Nephron progenitor cell (in vitro differentiated cells): ENCODE results near the gene IL1RAPL2.

Source experiments
- DNase-seq: peaks from one replicate; pipeline ENCODE4 v3.0.0; 2021
- H3K27ac Mint-ChIP-seq: 2 replicates; pipeline ENCODE4 v1.8.0; 2021; ENCODE audit warnings: mild to moderate bottlenecking, moderate library complexity, mixed read lengths
- H3K27me3 Mint-ChIP-seq: 2 replicates; pipeline ENCODE4 v1.8.0; 2021; ENCODE audit warnings: mild to moderate bottlenecking, low read depth, mixed read lengths; ENCODE audit not compliant: poor library complexity
- H3K36me3 Mint-ChIP-seq: 2 replicates; pipeline ENCODE4 v1.8.0; 2021; ENCODE audit warnings: low read depth, mixed read lengths
- H3K4me1 Mint-ChIP-seq: 2 replicates; pipeline ENCODE4 v1.8.0; 2021; ENCODE audit warnings: mixed read lengths
- H3K4me3 Mint-ChIP-seq: 2 replicates; pipeline ENCODE4 v1.8.0; 2021; ENCODE audit warnings: mild to moderate bottlenecking, moderate library complexity, mixed read lengths
- H3K9me3 Mint-ChIP-seq: 2 replicates; pipeline ENCODE4 v1.8.0; 2021; ENCODE audit warnings: mild to moderate bottlenecking, moderate library complexity, mixed read lengths
- CTCF ChIP-seq: fragments of 200-600 bp; sonication (generic); IDR thresholded peaks from 2 replicates; pipeline ENCODE4 v1.5.0; 2021; ENCODE audit warnings: antibody characterized with exemption

Gene IL1RAPL2

GRCh38 chrX:105349476-105349875 lies 783.5 kb downstream of the IL1RAPL2 start:
- Mint-ChIP-seq H3K36me3 (no peaks in the 10 kb centered on the region), H3K27me3 (no peaks in the 10 kb centered on the region), H3K9me3 (peaks cover 30% of the 10 kb centered on the region), H3K4me1 (no peaks in the 10 kb centered on the region), H3K27ac (no peak overlapping the region), H3K4me3 (no peak overlapping the region)
- no peak for TF ChIP-seq CTCF
- DNase-seq = no peak

- no peak overlapping the region for H3K27ac Mint-ChIP-seq
- H3K27me3 Mint-ChIP-seq = peaks cover 3% of the 10 kb centered on the region
- no peaks in the 10 kb centered on the region for H3K36me3 Mint-ChIP-seq
- no peaks in the 10 kb centered on the region for H3K4me1 Mint-ChIP-seq
- no peak overlapping the region for H3K4me3 Mint-ChIP-seq
- no peak for DNase-seq
- H3K9me3 Mint-ChIP-seq = peaks cover 35% of the 10 kb centered on the region
- no peak for TF ChIP-seq CTCF
Measured at GRCh38 chrX:105375816-105376215, 809.8 kb downstream of the IL1RAPL2 start.

- Mint-ChIP-seq H3K4me1 (peaks cover 15% of the 10 kb centered on the region), H3K27ac (no peak overlapping the region), H3K27me3 (no peaks in the 10 kb centered on the region), H3K4me3 (no peak overlapping the region), H3K9me3 (peaks cover 40% of the 10 kb centered on the region), H3K36me3 (peaks cover 4% of the 10 kb centered on the region)
- TF ChIP-seq CTCF = no peak
- DNase-seq = no peak
Measured at GRCh38 chrX:105424729-105425128, 858.7 kb downstream of the IL1RAPL2 start.

GRCh38 chrX:105451401-105451800 lies 885.4 kb downstream of the IL1RAPL2 start:
- DNase-seq = no peak
- TF ChIP-seq CTCF = no peak
- H3K27me3 Mint-ChIP-seq = peaks cover 5% of the 10 kb centered on the region
- H3K27ac Mint-ChIP-seq = no peak overlapping the region
- no peak overlapping the region for H3K4me3 Mint-ChIP-seq
- H3K36me3 Mint-ChIP-seq = no peaks in the 10 kb centered on the region
- peaks cover 23% of the 10 kb centered on the region for H3K9me3 Mint-ChIP-seq
- no peaks in the 10 kb centered on the region for H3K4me1 Mint-ChIP-seq

- H3K27me3 Mint-ChIP-seq = no peaks in the 10 kb centered on the region
- no peak overlapping the region for H3K27ac Mint-ChIP-seq
- H3K9me3 Mint-ChIP-seq = peaks cover 8% of the 10 kb centered on the region
- no peaks in the 10 kb centered on the region for H3K36me3 Mint-ChIP-seq
- TF ChIP-seq CTCF = no peak
- H3K4me1 Mint-ChIP-seq = no peaks in the 10 kb centered on the region
- H3K4me3 Mint-ChIP-seq = no peak overlapping the region
- DNase-seq = no peak
Measured at GRCh38 chrX:105458846-105459245, 892.8 kb downstream of the IL1RAPL2 start.

- no peaks in the 10 kb centered on the region for H3K36me3 Mint-ChIP-seq
- no peak overlapping the region for H3K4me3 Mint-ChIP-seq
- H3K4me1 Mint-ChIP-seq = no peaks in the 10 kb centered on the region
- H3K27ac Mint-ChIP-seq = no peak overlapping the region
- no peak for TF ChIP-seq CTCF
- H3K27me3 Mint-ChIP-seq = no peaks in the 10 kb centered on the region
- H3K9me3 Mint-ChIP-seq = peaks cover 8% of the 10 kb centered on the region
- no peak for DNase-seq
Measured at GRCh38 chrX:105460376-105460775, 894.4 kb downstream of the IL1RAPL2 start.
